Gastrocnemius medialis (tissue), 4 donors: Measurements from ENCODE around the gene TMEM269.

Experiments
- POLR2A ChIP-seq, 2 donors: fragments of 450-650 bp; IDR thresholded peaks; one replicate each; pipeline ENCODE4 v1.6.1; 2017; ENCODE audit warnings: antibody characterized with exemption in 2 of 2, mild to moderate bottlenecking in 2 of 2, moderate library complexity in 2 of 2
- TF ChIP-seq, protein P1 (sequence below), 5 experiments: fragments of 450-650 bp in 3 of 5; fragments of 200-600 bp in 2 of 5; sonication (generic) in 2 of 5; IDR thresholded peaks in 4 of 5; conservative IDR thresholded peaks in 1 of 5; 1 replicate in 4 of 5; 2 replicates in 1 of 5; pipeline ENCODE4 v1.5.1; 2016 to 2019; ENCODE audit warnings: antibody characterized with exemption in 5 of 5, mild to moderate bottlenecking in 3 of 5, moderate library complexity in 3 of 5

DNA sequence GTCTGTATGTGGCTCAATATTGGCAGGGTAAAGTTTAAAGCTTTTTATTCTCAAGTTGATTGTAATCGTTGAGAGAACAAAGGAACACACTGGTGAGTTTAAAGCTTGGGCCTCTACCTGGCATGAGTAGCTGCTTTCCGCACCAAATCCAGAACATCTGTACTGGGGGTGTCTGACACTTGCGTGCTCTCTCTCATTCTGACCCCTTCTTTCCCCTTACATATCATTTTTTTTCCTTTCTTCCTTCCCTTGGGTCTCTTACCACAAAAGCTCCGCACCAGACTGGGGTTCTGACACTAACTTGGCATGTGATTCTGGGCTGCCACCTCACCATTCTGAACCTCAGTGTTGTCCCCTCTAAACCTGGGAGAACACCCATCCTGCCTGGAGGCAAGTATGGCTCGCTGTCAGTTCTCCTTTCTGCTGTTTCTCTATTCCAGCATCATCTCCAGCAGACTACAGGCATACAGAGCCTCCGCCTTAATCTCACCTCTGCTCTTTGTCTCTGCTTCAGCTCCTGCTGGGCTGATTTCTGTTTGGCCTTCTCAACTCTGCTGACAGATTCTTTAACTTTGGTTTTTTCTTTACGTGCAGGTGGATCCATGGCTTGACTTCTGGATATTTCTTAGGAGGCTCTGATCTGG, 31.3 kb downstream of the TMEM269 start:
- TF ChIP-seq POLR2A (IDR thresholded peaks at IDR 0.05), result no peak
- TF ChIP-seq, protein P1, sequence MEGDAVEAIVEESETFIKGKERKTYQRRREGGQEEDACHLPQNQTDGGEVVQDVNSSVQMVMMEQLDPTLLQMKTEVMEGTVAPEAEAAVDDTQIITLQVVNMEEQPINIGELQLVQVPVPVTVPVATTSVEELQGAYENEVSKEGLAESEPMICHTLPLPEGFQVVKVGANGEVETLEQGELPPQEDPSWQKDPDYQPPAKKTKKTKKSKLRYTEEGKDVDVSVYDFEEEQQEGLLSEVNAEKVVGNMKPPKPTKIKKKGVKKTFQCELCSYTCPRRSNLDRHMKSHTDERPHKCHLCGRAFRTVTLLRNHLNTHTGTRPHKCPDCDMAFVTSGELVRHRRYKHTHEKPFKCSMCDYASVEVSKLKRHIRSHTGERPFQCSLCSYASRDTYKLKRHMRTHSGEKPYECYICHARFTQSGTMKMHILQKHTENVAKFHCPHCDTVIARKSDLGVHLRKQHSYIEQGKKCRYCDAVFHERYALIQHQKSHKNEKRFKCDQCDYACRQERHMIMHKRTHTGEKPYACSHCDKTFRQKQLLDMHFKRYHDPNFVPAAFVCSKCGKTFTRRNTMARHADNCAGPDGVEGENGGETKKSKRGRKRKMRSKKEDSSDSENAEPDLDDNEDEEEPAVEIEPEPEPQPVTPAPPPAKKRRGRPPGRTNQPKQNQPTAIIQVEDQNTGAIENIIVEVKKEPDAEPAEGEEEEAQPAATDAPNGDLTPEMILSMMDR (IDR thresholded peaks at IDR 0.05 in 4 of 5, conservative IDR thresholded peaks at IDR 0.05 in 1 of 5), result no peak
